A549 treated with AZD9567 at 1 μM for 4 hours (cell line): ENCODE results near the gene SPATA6. TPM values are rescaled to one million over a fixed set of nuclear protein-coding genes. Genes with fewer than 3 reads are reported as not detected.

ENCODE experiments used
- total RNA-seq: library from RNA; stranded (reverse); fragments of 200-300 nt; extraction: Qiagen RNA extraction; gene quantifications from 5 replicates; pipeline ENCODE4 v1.2.3, GENCODE V29; 2022; ENCODE audit not compliant: insufficient read depth

SPATA6 gene
- total RNA-seq, result 1.6 to 3.6 TPM (median 1.9 TPM) in 5 replicates

GRCh38 chr1:48471691-48472576 lies at the start of gene SPATA6:
Gene SPATA6, minus strand, starts transcription at chr1:48472204. Its CDS starts 196 bp downstream, at chr1:48472008.

Other genes with a start within 250 kb of the SPATA6 start
- gene SLC5A9, start 249.5 kb downstream of the SPATA6 start, total RNA-seq, result 0.02 to 0.05 TPM in 2 of 5 replicates, not detected in the others